Measurements from ENCODE around the gene BRD7.

DNA sequence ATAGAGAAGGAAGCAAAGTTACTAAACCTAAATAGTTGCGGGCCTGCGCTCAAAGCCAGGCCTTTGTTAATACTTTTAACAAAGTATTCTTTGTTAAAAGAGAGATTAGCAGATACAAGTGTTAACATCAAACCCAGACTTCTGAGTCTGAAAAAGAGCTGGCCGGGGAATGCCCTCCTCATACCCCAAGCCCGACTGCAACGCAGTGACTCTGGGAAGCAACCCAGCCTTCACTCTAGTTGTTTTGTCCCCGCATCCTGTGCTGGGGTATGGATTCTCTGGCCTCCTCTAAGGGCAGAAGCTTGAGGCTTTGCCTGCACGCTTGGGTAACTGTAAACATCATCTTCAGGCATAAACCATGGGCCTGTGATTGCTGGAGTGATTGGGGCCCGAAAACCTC is 54.1 kb downstream of the BRD7 start:
- TF ChIP-seq, protein P1, sequence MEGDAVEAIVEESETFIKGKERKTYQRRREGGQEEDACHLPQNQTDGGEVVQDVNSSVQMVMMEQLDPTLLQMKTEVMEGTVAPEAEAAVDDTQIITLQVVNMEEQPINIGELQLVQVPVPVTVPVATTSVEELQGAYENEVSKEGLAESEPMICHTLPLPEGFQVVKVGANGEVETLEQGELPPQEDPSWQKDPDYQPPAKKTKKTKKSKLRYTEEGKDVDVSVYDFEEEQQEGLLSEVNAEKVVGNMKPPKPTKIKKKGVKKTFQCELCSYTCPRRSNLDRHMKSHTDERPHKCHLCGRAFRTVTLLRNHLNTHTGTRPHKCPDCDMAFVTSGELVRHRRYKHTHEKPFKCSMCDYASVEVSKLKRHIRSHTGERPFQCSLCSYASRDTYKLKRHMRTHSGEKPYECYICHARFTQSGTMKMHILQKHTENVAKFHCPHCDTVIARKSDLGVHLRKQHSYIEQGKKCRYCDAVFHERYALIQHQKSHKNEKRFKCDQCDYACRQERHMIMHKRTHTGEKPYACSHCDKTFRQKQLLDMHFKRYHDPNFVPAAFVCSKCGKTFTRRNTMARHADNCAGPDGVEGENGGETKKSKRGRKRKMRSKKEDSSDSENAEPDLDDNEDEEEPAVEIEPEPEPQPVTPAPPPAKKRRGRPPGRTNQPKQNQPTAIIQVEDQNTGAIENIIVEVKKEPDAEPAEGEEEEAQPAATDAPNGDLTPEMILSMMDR (IDR thresholded peaks at IDR 0.05): no peak
- no peak for TF ChIP-seq SIN3A (IDR thresholded peaks at IDR 0.05; ENCODE audit: borderline replicate concordance, insufficient read depth, low read depth, low read length)
